Parathyroid adenoma (tissue), 2 donors: ENCODE data around the gene KCNK4.
"Not testable (repeated sequence)": the region's sequence is repeated elsewhere in the genome, so short reads cannot be mapped to it uniquely, and the experiment has no call there.

ENCODE experiments used
- H2AFZ ChIP-seq: fragments of 300-600 bp; sonication (generic); one replicate; pipeline ENCODE4 v1.7.0; 2017; ENCODE audit warnings: antibody characterized with exemption, mild to moderate bottlenecking
- H3K27ac ChIP-seq: fragments of 300-600 bp; sonication (generic); one replicate; pipeline ENCODE4 v1.7.0; 2017
- H3K27me3 ChIP-seq: fragments of 300-600 bp; sonication (generic); one replicate; pipeline ENCODE4 v1.7.0; 2017; ENCODE audit warnings: low read length; ENCODE audit not compliant: control insufficient read depth, insufficient read depth
- H3K36me3 ChIP-seq: fragments of 300-600 bp; sonication (generic); one replicate; pipeline ENCODE4 v1.7.0; 2017; ENCODE audit warnings: low read length; ENCODE audit not compliant: control insufficient read depth, insufficient read depth
- H3K4me1 ChIP-seq: fragments of 300-600 bp; sonication (generic); one replicate; pipeline ENCODE4 v1.7.0; 2017; ENCODE audit warnings: control low read depth
- H3K4me2 ChIP-seq: fragments of 300-600 bp; sonication (generic); one replicate; pipeline ENCODE4 v1.7.0; 2017; ENCODE audit warnings: low read length
- H3K4me3 ChIP-seq: fragments of 300-600 bp; sonication (generic); one replicate; pipeline ENCODE4 v1.7.0; 2017; ENCODE audit warnings: low read depth, low read length
- H3K79me2 ChIP-seq: fragments of 300-600 bp; sonication (generic); one replicate; pipeline ENCODE4 v1.7.0; 2017; ENCODE audit warnings: control low read depth
- H3K9ac ChIP-seq: fragments of 300-600 bp; sonication (generic); one replicate; pipeline ENCODE4 v1.7.0; 2017; ENCODE audit warnings: mild to moderate bottlenecking
- H3K9me3 ChIP-seq: fragments of 300-600 bp; sonication (generic); one replicate; pipeline ENCODE4 v1.7.0; 2017; ENCODE audit warnings: low read length; ENCODE audit not compliant: control insufficient read depth
- TF ChIP-seq, protein P1 (sequence below): fragments of 300-600 bp; sonication (generic); IDR thresholded peaks from one replicate; pipeline ENCODE4 v1.7.0; 2017; ENCODE audit warnings: antibody characterized with exemption, mild to moderate bottlenecking
- donor health status: primary hyperparathyroidism.

KCNK4 gene

GRCh38 chr11:64244966-64245365 lies 46.1 kb upstream of the KCNK4 start:
- Histone ChIP-seq H3K4me3 (no peak overlapping the region), H3K27ac (no peak overlapping the region), H3K36me3 (no peaks in the 10 kb centered on the region), H2AFZ (no peak overlapping the region), H3K9ac (no peak overlapping the region), H3K4me1 (peaks cover 8% of the 10 kb centered on the region), H3K9me3 (no peaks in the 10 kb centered on the region), H3K79me2 (no peaks in the 10 kb centered on the region), H3K27me3 (no peaks in the 10 kb centered on the region), H3K4me2 (peak overlapping the region; percentile 75)
- TF ChIP-seq, protein P1, sequence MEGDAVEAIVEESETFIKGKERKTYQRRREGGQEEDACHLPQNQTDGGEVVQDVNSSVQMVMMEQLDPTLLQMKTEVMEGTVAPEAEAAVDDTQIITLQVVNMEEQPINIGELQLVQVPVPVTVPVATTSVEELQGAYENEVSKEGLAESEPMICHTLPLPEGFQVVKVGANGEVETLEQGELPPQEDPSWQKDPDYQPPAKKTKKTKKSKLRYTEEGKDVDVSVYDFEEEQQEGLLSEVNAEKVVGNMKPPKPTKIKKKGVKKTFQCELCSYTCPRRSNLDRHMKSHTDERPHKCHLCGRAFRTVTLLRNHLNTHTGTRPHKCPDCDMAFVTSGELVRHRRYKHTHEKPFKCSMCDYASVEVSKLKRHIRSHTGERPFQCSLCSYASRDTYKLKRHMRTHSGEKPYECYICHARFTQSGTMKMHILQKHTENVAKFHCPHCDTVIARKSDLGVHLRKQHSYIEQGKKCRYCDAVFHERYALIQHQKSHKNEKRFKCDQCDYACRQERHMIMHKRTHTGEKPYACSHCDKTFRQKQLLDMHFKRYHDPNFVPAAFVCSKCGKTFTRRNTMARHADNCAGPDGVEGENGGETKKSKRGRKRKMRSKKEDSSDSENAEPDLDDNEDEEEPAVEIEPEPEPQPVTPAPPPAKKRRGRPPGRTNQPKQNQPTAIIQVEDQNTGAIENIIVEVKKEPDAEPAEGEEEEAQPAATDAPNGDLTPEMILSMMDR: no peak

DNA sequence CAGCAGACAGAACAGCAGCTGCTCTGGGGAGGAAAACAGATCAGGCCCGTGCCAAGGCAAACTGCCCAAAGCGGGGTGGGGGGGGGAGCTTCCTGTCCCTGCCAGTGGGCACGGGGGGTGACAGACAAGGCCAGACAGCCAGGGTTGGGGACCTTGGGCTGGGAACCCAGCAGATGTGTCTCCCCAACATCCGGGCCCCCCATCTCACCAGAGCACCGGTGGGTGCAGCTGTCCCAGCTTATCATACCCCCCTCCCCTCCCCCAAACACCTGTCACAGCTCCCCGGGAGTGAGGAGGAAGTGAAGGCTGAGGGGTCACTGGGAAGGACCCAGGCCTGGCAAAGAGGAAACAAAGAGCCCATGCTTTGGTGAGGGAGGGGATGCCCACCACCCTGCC lies 45.7 kb upstream of the KCNK4 start:
- H3K9ac ChIP-seq: no peak overlapping the region
- H3K27ac ChIP-seq: peak overlapping the region; percentile 36
- TF ChIP-seq, protein P1: no peak
- no peaks in the 10 kb centered on the region for H3K36me3 ChIP-seq
- H3K79me2 ChIP-seq: no peaks in the 10 kb centered on the region
- H3K9me3 ChIP-seq: no peaks in the 10 kb centered on the region
- H3K4me1 ChIP-seq: peaks cover 4% of the 10 kb centered on the region
- peak overlapping the region; percentile 58 for H3K4me3 ChIP-seq
- no peak overlapping the region for H2AFZ ChIP-seq
- no peaks in the 10 kb centered on the region for H3K27me3 ChIP-seq
- peak overlapping the region; percentile 75 for H3K4me2 ChIP-seq

DNA sequence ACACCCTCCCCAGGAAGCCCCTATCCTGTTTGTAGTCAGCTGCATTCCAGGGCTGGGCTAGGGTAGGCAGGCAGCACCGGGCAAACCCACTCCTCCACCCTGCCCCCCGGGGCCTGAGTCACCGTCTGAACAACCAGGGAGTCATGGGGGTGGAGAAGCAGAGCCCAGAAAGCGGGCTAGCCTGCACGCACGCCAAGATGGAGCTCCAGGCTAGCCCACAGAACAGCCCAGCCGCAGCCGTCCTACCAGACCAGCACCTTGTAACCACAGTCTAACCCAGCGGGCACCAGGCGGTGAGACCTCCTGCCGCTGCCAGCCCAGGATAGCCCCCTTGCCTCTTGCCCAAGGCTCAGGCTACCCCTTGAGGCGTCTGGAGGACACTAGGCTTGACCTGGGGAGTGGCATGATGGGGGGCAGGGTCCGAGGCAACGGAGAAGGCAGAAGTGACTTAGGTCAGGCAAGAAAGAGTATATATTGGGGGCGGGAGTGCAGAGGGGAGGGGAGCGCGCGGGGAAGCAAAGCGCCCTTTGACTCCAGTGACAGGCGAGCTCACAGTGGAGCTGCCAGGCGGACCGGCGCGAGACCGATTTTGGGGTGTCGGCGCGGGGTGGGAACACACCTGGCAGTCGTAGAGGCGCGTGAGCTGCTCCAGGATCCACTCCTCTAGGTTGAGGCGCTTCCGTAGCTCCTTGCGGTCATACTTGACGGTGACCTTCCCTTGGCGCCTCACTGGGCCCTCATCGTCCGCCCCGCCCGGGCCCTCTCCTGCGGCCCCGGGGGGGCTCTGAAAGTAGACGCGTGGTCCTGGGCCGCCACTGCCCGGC lies 45.1 kb upstream of the KCNK4 start:
- Histone ChIP-seq H3K4me1 (peaks cover 2% of the 10 kb centered on the region), H3K36me3 (no peaks in the 10 kb centered on the region), H3K4me3 (peak overlapping the region; percentile 58), H3K4me2 (peak overlapping the region; percentile 75), H3K27me3 (no peaks in the 10 kb centered on the region), H3K27ac (peak overlapping the region; percentile 36), H3K9ac (no peak overlapping the region), H3K9me3 (no peaks in the 10 kb centered on the region), H2AFZ (peak overlapping the region; percentile 46), H3K79me2 (no peaks in the 10 kb centered on the region)
- TF ChIP-seq, protein P1: no peak

- not testable (repeated sequence) for H3K9ac ChIP-seq
These were observed 44.6 kb upstream of the KCNK4 start for GRCh38 chr11:64246621-64246870.

DNA sequence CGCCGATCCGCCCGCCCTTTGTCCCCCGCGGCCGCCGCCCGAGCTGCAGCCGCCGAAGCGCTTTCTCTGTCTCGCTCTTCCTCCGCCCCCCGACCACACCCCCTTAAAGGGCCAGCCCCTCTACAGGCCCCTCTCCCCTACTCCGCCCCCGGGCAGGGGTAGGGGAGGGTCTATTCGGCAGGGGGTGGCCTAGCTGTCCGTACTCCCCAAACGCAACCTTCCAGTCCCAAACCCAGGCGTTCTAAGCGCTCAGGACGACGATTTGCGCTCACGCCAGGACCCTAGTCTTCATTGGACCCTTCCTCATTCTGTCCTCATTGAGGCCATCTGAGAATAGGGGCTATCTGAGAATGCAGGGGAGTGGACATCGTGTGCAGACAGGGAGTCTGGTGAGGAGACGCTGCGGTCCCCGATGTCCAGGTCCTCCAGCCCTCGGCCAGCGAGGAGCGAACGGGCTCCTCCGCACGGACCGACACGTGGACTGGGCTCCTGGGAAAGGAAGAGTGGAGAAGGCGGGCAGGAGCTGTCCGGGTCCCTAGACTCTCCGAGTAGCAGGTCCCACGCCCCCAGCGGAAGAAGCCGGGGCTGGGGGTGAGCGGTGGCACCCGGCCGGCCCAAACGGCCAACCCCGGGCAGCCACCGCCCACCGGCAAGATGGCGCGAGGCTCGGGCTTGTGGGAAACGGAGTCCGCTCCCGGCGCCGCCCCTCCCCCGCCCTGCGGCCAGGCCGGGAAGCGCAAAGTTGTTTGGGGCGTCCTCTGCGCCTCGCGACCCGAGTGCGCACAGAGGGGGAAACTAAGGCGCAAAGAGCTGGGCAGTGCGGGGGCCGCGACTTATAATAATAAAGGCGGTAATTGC lies 44.0 kb upstream of the KCNK4 start, which contains the start of gene PPP1R14B:
Gene PPP1R14B, minus strand, starts transcription at position 73 of the 858 bp plus-strand sequence. CDS start 270 bp downstream, outside the sequence.
- TF ChIP-seq, protein P1: no peak
- H3K4me3 ChIP-seq: peak within 1 kb of the TSS; percentile 85
- no peaks in the 10 kb centered on the region for H3K36me3 ChIP-seq
- H3K79me2 ChIP-seq: no peaks in the 10 kb centered on the region
- H3K4me2 ChIP-seq: peak within 1 kb of the TSS; percentile 99
- no peaks in the 10 kb centered on the region for H3K27me3 ChIP-seq
- no peaks in the 10 kb centered on the region for H3K9me3 ChIP-seq
- peak within 1 kb of the TSS; percentile 73 for H2AFZ ChIP-seq
- peaks cover 2% of the 10 kb centered on the region for H3K4me1 ChIP-seq
- peak within 1 kb of the TSS; percentile 83 for H3K27ac ChIP-seq
- H3K9ac ChIP-seq: no peak within 1 kb of the TSS

More at GRCh38 chr11:64246621-64246870, 44.6 kb upstream of the KCNK4 start:
- not testable (repeated sequence) for H3K4me1 ChIP-seq, H3K4me3 ChIP-seq, H3K36me3 ChIP-seq, H3K79me2 ChIP-seq, H3K4me2 ChIP-seq, H3K27me3 ChIP-seq, H3K9me3 ChIP-seq, H3K27ac ChIP-seq, H2AFZ ChIP-seq
